GM21576 (cell line): ENCODE data around the gene HHLA2.
A peak's percentile ranks its signal among the peaks of the same experiment; 100 is the strongest.
"Not testable (repeated sequence)": the region's sequence is repeated elsewhere in the genome, so short reads cannot be mapped to it uniquely, and the experiment has no call there.

ENCODE experiments used
- ATAC-seq: cut with Tn5 transposase; IDR thresholded peaks from one replicate; pipeline ENCODE4 v1.9.1; 2021; ENCODE audit warnings: mild to moderate bottlenecking, moderate library complexity; ENCODE audit not compliant: unreplicated experiment

The HHLA2 gene

GRCh38 chr3:108296239-108296638 is at the start of gene HHLA2:
HHLA2 (plus strand) TSS chr3:108296548; CDS start chr3:108351814, 55,266 bp downstream.
- peak; percentile 27 for ATAC-seq

GRCh38 chr3:108250626-108251025 is 45.7 kb upstream of the HHLA2 start:
- no peak for ATAC-seq

GRCh38 chr3:108251265-108251664 is 45.1 kb upstream of the HHLA2 start:
- ATAC-seq, result no peak

- ATAC-seq, result no peak
Observed at GRCh38 chr3:108251844-108252243, 44.5 kb upstream of the HHLA2 start.

- ATAC-seq, result no peak
Observed at GRCh38 chr3:108255131-108255530, 41.2 kb upstream of the HHLA2 start.

- peak; percentile 55 for ATAC-seq
Observed at GRCh38 chr3:108264534-108265298, 31.6 kb upstream of the HHLA2 start.

- ATAC-seq, result not testable (repeated sequence)
Observed at GRCh38 chr3:108268235-108268634, 28.1 kb upstream of the HHLA2 start.

- no peak for ATAC-seq
Observed at GRCh38 chr3:108271626-108272025, 24.7 kb upstream of the HHLA2 start.

GRCh38 chr3:108279066-108279465 is 17.3 kb upstream of the HHLA2 start:
- ATAC-seq, result not testable (repeated sequence)

GRCh38 chr3:108280476-108280875 is 15.9 kb upstream of the HHLA2 start:
- ATAC-seq, result no peak

GRCh38 chr3:108281670-108282069 is 14.7 kb upstream of the HHLA2 start:
- no peak for ATAC-seq

GRCh38 chr3:108283006-108283405 is 13.3 kb upstream of the HHLA2 start:
- no peak for ATAC-seq

- no peak for ATAC-seq
Observed at GRCh38 chr3:108283989-108284388, 12.4 kb upstream of the HHLA2 start.

GRCh38 chr3:108285176-108285575 is 11.2 kb upstream of the HHLA2 start:
- ATAC-seq, result no peak

- ATAC-seq, result peak; percentile 66
Observed at GRCh38 chr3:108287146-108287545, 9.2 kb upstream of the HHLA2 start.

GRCh38 chr3:108288193-108288592 is 8.2 kb upstream of the HHLA2 start:
- ATAC-seq, result not testable (repeated sequence)

GRCh38 chr3:108289159-108289558 is 7.2 kb upstream of the HHLA2 start:
- no peak for ATAC-seq

- ATAC-seq, result no peak
Observed at GRCh38 chr3:108292450-108292849, 3.9 kb upstream of the HHLA2 start.

GRCh38 chr3:108292905-108293328 is 3.4 kb upstream of the HHLA2 start:
- peak; percentile 86 for ATAC-seq

GRCh38 chr3:108293858-108294257 is 2.5 kb upstream of the HHLA2 start:
- ATAC-seq, result peak; percentile 62

GRCh38 chr3:108295421-108296175 is 750 bp upstream of the HHLA2 start:
- ATAC-seq, result no peak

- ATAC-seq, result no peak
Observed at GRCh38 chr3:108297647-108298046, 1.3 kb downstream of the HHLA2 start.
